Kidney (tissue), 14 donors: Measurements from ENCODE around the gene ALDH4A1. TPM values are rescaled to one million over a fixed set of nuclear protein-coding genes. Genes with fewer than 3 reads are reported as not detected.
A peak's percentile ranks its signal among the peaks of the same experiment; 100 is the strongest.
"Not testable (repeated sequence)": the region's sequence is repeated elsewhere in the genome, so short reads cannot be mapped to it uniquely, and the experiment has no call there.

Experiments
- DNase-seq, 5 donors: peaks; one replicate each; pipeline ENCODE4 v3.0.0-alpha.2; 2013 to 2020
- FAIRE-seq: peaks from 2 replicates; lab custom pipeline; 2012; peaks lifted over from hg19 to GRCh38; lab: Jason Lieb, UNC
- H3K27ac ChIP-seq, 2 donors: one replicate each; pipeline ENCODE4 v1.7.0; 2013; ENCODE audit warnings: low read depth in 2 of 2, low read length in 2 of 2, inconsistent platforms in 1 of 2
- H3K27me3 ChIP-seq: one replicate; pipeline ENCODE4 v1.7.1; 2013; ENCODE audit warnings: low read length, inconsistent platforms; ENCODE audit not compliant: control insufficient read depth, insufficient read depth
- H3K36me3 ChIP-seq, 3 donors: one replicate each; pipeline versions ENCODE4 v1.7.0 to v1.7.1; 2013; ENCODE audit warnings: low read length in 3 of 3, control low read depth in 1 of 3, inconsistent platforms in 1 of 3; ENCODE audit not compliant: insufficient read depth in 3 of 3, control insufficient read depth in 2 of 3
- H3K4me1 ChIP-seq, 3 donors: one replicate each; pipeline versions ENCODE4 v1.7.0 to v1.7.1; 2013; ENCODE audit warnings: low read length in 3 of 3, inconsistent platforms in 1 of 3, low read depth in 1 of 3; ENCODE audit not compliant: control insufficient read depth in 2 of 3, insufficient read depth in 2 of 3
- H3K4me3 ChIP-seq, 3 donors: one replicate each; pipeline versions ENCODE4 v1.7.0 to v1.8.1; 2013; ENCODE audit warnings: low read length in 3 of 3, control low read depth in 1 of 3, inconsistent platforms in 1 of 3
- H3K9ac ChIP-seq, 3 donors: one replicate each; pipeline versions ENCODE4 v1.7.0 to v1.7.1; 2013; ENCODE audit warnings: low read length in 3 of 3, control low read depth in 1 of 3, inconsistent platforms in 1 of 3
- H3K9me3 ChIP-seq, 3 donors: one replicate each; pipeline versions ENCODE4 v1.7.0 to v1.7.1; 2013; ENCODE audit warnings: low read length in 3 of 3, control low read depth in 1 of 3, inconsistent platforms in 1 of 3; ENCODE audit not compliant: control insufficient read depth in 2 of 3, insufficient read depth in 1 of 3
- intact Hi-C: fragments of 100-400 bp; cut with DNase I; formaldehyde crosslinking; loops from one replicate; pipeline ENCODE4 v1.11.1; 2022
- polyA plus RNA-seq: library from polyadenylated mRNA; stranded (reverse); fragments of 350-450 nt; fragmentation: Illumina TruSeq; extraction: RNeasy Lipid Tissue Mini Kit (QIAGEN cat#74804); gene quantifications from one replicate; pipeline ENCODE4 v1.2.3, GENCODE V29; 2014; ENCODE audit warnings: low read depth, low replicate concordance; ENCODE audit not compliant: insufficient read depth
- total RNA-seq: library from RNA; stranded (reverse); fragmentation: NEBNext Ultra II Directional; extraction: Animal tissue kit (Norgen Biotek cat#: 25700); gene quantifications from one replicate; pipeline ENCODE4 v1.2.1, GENCODE V29; 2021
- TF ChIP-seq, protein P1 (sequence below): IDR thresholded peaks from 3 replicates; pipeline ENCODE4 v1.5.1; 2012; ENCODE audit warnings: mild to moderate bottlenecking, moderate library complexity, borderline replicate concordance; ENCODE audit not compliant: insufficient read depth; ENCODE audit errors: extremely low read depth
- donor health status: control.
- donor health status: control.
- donor health status: control.
- donor health status: control.
- donor health status: control.
- donor health status: DM: yes; HTN: yes; CAD: no.
- donor health status: Normal renal cell carcinoma (clear cell type).

ALDH4A1 gene
- total and polyA plus RNA-seq, 2 donors from 2014 or later: 49.3 to 352 TPM

DNA sequence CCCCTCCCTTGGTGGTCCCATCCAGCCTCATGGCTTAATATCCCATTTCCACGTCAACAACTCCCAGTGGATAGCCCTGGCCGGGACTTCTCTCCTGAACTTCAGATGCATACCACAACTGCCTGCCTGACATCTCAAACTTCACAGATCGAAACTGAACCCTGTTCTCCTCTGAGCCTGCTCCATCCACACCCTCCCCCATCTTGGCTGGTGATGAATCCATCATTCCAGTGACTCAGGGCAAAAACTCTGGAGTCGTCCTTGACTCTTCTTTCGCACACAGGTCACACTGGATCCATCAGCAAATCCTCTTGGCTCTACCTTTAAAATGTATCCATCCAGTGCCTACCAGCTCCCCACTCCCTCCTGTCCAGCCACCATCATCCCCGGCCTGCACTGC lies 46.8 kb downstream of the ALDH4A1 start:
- Histone ChIP-seq H3K4me1 (no peaks in the 10 kb centered on the region), H3K27ac (no peak overlapping the region), H3K36me3 (no peaks in the 10 kb centered on the region), H3K27me3 (no peaks in the 10 kb centered on the region), H3K9ac (no peak overlapping the region), H3K4me3 (no peak overlapping the region), H3K9me3 (no peaks in the 10 kb centered on the region)
- intact Hi-C loops: no loop called here
- DNase-seq (no peak), FAIRE-seq (no peak)
- TF ChIP-seq, protein P1, sequence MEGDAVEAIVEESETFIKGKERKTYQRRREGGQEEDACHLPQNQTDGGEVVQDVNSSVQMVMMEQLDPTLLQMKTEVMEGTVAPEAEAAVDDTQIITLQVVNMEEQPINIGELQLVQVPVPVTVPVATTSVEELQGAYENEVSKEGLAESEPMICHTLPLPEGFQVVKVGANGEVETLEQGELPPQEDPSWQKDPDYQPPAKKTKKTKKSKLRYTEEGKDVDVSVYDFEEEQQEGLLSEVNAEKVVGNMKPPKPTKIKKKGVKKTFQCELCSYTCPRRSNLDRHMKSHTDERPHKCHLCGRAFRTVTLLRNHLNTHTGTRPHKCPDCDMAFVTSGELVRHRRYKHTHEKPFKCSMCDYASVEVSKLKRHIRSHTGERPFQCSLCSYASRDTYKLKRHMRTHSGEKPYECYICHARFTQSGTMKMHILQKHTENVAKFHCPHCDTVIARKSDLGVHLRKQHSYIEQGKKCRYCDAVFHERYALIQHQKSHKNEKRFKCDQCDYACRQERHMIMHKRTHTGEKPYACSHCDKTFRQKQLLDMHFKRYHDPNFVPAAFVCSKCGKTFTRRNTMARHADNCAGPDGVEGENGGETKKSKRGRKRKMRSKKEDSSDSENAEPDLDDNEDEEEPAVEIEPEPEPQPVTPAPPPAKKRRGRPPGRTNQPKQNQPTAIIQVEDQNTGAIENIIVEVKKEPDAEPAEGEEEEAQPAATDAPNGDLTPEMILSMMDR: no peak

DNA sequence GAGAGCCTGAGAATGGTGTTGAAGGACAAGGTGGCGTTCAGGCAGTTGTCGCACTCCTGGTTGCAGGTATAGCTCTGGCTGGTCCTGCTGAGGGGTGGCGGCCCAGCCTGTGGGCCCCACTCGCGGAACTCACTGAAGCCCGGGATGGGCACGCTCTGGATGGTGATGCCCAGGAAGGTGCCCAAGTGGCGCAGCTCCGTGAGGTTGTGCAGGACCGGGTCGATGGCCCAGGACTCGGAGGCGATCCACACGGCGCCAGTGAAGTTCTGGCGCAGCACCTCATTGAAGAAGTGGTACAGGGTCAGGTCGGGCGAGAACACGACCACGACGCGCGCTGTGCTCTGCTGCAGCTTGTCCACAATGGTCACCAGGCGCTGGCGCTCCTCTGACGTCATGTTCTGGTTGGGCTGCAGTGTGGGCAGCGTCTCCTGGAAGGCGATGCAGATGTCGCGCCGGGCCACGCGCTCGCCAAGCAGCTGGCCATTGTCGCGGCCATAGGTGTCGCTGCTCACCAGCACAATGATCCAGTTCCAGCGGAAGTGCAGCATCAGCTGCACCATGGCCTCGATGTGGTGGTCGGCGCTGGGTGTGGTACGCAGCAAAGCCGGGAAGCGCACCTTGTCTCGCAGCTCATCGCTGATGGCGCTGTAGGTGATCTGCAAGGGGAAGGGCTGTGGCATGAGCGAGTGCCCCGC lies 47.9 kb downstream of the ALDH4A1 start:
- H3K4me1 ChIP-seq: no peaks in the 10 kb centered on the region
- H3K36me3 ChIP-seq: no peaks in the 10 kb centered on the region
- H3K27ac ChIP-seq: no peak overlapping the region
- no peaks in the 10 kb centered on the region for H3K9me3 ChIP-seq
- no peak for DNase-seq
- intact Hi-C loops: no loop called here
- TF ChIP-seq, protein P1: no peak
- no peak overlapping the region for H3K4me3 ChIP-seq
- no peak overlapping the region for H3K9ac ChIP-seq
- no peaks in the 10 kb centered on the region for H3K27me3 ChIP-seq
- FAIRE-seq: no peak

- Histone ChIP-seq H3K9me3 (no peaks in the 10 kb centered on the region), H3K27me3 (no peaks in the 10 kb centered on the region), H3K4me1 (no peaks in the 10 kb centered on the region), H3K27ac (no peak overlapping the region), H3K4me3 (no peak overlapping the region), H3K36me3 (no peaks in the 10 kb centered on the region), H3K9ac (no peak overlapping the region)
- intact Hi-C loops: no loop called here
- TF ChIP-seq, protein P1: no peak
- no peak for FAIRE-seq
- DNase-seq: no peak
Observed at GRCh38 chr1:18852501-18852900, 49.9 kb downstream of the ALDH4A1 start.

GRCh38 chr1:18849261-18849711 lies 53.1 kb downstream of the ALDH4A1 start:
- Histone ChIP-seq H3K27me3 (no peaks in the 10 kb centered on the region), H3K9ac (no peak overlapping the region), H3K36me3 (no peaks in the 10 kb centered on the region), H3K27ac (no peak overlapping the region), H3K4me3 (no peak overlapping the region), H3K9me3 (peaks cover 0 to 2% (median 0%) of the 10 kb centered on the region in 3 donors), H3K4me1 (no peaks in the 10 kb centered on the region)
- no peak for FAIRE-seq
- DNase-seq: peak; percentile 46 to 93 (median 57)
- TF ChIP-seq, protein P1: no peak
- intact Hi-C loops: no loop called here

DNA sequence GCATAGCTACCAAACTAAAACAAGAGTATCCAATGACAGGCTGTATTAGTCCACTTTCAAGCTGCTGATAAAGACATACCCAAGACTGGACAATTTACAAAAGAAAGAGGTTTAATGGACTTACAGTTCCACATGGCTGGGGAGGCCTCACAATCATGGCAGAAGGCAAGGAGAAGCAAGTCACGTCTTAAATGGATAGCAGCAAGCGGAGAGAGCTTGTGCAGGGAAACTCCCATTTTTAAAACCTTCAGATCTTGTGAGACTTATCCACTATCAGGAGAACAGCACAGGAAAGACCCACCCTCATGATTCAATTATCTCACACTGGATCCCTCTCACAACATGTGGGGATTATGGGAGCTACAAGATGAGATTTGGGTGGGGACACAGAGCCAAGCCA lies 54.6 kb downstream of the ALDH4A1 start:
- H3K36me3 ChIP-seq, H3K27me3 ChIP-seq, FAIRE-seq, DNase-seq, H3K27ac ChIP-seq, H3K9me3 ChIP-seq, intact Hi-C loops, H3K4me3 ChIP-seq, H3K9ac ChIP-seq, H3K4me1 ChIP-seq: not testable (repeated sequence)
